ENCODE measurements around the gene SLC27A6.

- TF ChIP-seq CTCF (IDR thresholded peaks at IDR 0.05), result no peak
- TF ChIP-seq REST (IDR thresholded peaks at IDR 0.05; ENCODE audit: insufficient read depth in 1 of 2, low read depth in 2 of 2, low read length in 1 of 2), result no peak
- no peak for TF ChIP-seq POLR2AphosphoS5 (IDR thresholded peaks at IDR 0.05; ENCODE audit: low read depth, low read length)
- no peak for TF ChIP-seq SIN3A (IDR thresholded peaks at IDR 0.05; ENCODE audit: borderline replicate concordance, insufficient read depth, low read depth, low read length)
- no peak for TF ChIP-seq TCF7L2 (IDR thresholded peaks at IDR 0.05; ENCODE audit: low read depth, low read length)
Observed at GRCh38 chr5:128966846-128967245, 1.6 kb downstream of the SLC27A6 start.
